GM21786 (cell line): ENCODE results near the gene WNK3.

ENCODE experiments used
- ATAC-seq: cut with Tn5 transposase; IDR thresholded peaks from one replicate; pipeline ENCODE4 v1.9.1; 2021; ENCODE audit not compliant: unreplicated experiment

The WNK3 gene

GRCh38 chrX:54171527-54172250 lies 186.2 kb downstream of the WNK3 start:
- no peak for ATAC-seq

- ATAC-seq: no peak
Measured at GRCh38 chrX:54171091-54171490, 186.8 kb downstream of the WNK3 start.

- no peak for ATAC-seq
Measured at GRCh38 chrX:54166915-54167314, 190.9 kb downstream of the WNK3 start.

- no peak for ATAC-seq
Measured at GRCh38 chrX:54157561-54157960, 200.3 kb downstream of the WNK3 start.
